GM18505 (cell line): Measurements from ENCODE around the gene ZNF783.

Source experiments
- ATAC-seq: cut with Tn5 transposase; IDR thresholded peaks from one replicate; pipeline ENCODE4 v1.9.1; 2021; ENCODE audit not compliant: unreplicated experiment
- POLR2A ChIP-seq: IDR thresholded peaks from 4 replicates; pipeline ENCODE4 v1.6.1; 2011; ENCODE audit warnings: borderline replicate concordance; ENCODE audit not compliant: insufficient read depth, insufficient read length; ENCODE audit errors: extremely low read depth

Gene ZNF783

DNA sequence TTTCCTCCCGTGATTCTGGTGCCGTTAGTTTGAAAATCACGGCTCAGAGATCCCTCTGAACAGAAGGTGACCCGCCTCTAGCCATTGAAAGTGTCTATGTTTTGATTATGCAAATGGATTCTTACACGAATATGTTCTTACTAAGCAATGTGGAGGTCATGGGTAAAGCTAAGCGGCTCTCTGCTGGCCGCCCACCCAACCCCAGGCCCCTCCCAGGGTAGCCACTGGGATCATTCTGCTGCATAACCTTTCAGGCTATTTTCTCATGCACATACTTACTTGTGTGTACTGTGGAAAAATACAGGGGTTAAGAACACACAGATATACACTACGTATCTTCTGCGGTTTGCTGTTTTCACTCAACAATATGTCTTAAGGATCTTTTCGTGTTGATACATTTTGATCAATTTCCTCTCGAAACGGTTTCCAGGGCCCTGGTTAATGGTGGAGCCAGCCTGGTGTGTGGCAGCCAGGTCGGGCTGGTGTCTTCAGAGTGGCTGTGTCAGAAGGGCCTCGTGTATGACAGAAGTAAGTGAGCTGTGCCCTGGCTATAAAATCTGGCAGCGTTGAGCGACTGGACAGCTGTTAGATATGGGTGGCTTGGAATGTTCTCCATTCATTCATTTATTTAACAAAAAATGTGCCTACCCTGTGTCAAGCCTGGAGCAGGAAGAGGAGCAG lies 29.9 kb downstream of the ZNF783 start:
- TF ChIP-seq POLR2A = no peak
- ATAC-seq = no peak

DNA sequence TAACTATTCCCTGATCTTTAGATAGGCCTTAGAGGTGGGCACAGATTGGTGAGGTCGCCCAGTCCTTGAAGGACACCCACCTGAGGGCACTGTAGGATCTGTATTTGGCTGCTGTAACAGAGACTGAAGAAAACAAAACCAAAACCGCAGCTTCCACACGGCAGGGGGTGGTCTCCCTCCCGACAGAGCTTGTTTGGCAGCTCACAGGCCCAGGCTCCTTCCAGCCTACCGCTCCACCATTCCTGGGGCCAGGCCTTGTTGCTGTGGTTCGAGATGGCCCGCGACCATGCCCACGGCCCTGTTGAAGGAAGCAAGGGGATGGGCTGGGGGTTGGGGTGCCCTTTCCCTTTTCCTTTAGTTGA lies 30.4 kb downstream of the ZNF783 start:
- ATAC-seq = no peak
- no peak for TF ChIP-seq POLR2A

DNA sequence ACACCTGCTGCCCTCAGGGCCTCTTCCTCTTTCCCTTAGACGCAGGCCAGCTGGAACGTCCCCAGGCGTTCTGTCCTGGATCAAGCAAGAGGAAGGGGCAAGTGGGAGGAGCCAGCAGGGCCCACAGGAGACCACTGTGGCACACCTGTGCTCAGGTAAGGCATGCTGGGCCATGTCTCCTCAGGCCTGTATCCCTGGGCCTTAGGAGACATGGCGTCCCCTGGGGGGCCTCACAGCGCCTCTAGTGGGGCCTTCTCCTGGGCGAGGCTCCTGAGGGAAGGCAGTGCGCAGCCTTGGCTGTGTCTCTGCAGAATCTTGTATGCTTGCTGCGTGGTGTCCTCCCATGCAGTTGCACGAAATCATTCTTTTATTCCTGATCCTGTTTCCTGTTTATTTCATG lies 31.3 kb downstream of the ZNF783 start:
- ATAC-seq = no peak
- TF ChIP-seq POLR2A = no peak

DNA sequence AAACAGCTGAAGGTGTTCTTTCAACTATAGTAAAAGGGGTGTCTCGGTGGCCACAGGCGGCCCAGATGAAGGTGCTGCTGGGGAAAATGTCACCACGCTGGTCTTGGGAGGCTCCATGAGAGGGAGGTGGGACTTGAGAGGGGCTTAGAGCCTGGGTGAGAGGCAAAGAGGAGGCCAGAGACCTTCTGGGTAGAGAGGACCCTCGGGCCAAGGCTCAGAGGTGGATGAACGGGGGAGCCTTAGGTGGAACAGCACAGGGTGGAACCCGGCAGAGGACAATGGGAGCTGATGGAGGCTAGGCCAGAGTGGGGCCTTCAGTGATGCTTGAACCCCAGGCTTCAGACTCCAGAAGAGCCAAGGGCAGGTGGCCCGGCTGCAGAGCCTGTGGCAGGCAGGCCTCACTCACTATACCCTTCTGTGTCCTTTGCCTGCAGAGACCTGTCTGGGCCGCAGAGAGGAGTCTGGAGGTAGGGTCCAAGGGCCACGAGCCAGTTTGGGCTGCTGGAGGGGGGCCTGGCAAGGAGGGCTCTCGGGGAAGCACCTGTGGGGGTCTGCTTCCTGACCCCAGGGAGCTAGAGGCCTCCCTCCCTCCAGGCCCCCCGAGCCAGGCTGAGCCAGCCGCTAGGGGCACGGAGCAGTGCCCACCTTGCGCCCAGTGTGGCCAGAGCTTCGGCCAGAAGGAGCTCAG lies 32.1 kb downstream of the ZNF783 start:
- TF ChIP-seq POLR2A = no peak
- ATAC-seq = no peak

DNA sequence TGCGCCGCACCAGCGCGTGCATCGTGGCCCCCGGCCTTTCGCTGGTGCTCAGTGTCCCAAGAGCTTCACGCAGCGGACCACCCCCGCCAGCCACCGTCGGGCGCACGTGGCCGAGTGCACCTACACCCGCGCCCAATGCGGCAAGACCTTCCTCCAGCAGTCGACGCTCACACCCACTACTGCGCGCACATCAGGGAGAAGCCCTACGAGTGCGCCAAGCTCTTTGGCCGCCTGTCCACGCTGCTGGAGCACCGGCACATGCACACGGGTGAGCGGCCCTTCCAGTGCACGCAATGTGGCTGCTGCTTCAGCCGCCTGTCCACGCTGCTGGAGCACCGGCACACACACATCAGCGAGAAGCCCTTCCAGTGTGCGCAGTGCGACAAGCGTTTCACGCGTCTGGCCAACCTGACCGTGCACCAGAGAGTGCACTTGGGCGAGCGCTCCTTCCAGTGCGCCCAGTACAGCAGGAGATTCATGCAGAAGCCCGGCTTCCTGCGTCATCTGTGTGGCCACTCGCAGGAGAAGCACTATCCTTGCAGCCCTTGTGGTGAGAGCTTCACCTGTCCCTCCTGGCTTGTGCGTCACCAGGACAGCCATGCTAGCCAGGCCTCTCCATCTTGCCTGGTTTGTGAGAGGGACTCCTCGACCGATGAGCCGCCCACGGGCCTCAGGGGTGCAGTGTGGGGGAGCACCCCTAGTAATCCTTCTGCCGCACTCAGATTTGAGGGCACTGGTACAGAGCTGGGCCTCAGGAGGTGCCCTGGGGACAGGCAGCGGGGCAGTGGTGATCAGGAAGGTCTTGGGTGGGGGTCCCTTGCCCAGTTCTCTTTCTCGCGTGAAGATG lies 32.9 kb downstream of the ZNF783 start:
- no peak for ATAC-seq
- no peak for TF ChIP-seq POLR2A

DNA sequence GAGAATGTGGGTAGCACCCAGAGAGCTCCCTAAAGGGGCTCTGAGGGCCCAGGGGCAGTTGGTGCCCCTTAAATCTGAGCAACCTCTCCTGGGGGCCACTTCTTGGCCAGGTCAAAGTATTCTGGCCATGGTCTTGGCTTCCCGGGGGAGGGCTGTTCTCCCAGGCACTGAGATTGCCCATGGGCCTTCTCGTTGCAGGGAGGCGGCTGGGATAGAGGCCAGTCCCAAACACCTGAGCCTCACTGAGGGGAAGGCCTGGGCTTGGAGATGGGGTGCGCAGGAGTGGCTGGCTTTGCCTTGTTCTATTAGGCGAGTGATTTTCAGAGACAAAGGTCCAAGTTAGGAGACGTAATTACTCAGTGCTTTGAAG lies 33.5 kb downstream of the ZNF783 start:
- no peak for TF ChIP-seq POLR2A
- no peak for ATAC-seq

DNA sequence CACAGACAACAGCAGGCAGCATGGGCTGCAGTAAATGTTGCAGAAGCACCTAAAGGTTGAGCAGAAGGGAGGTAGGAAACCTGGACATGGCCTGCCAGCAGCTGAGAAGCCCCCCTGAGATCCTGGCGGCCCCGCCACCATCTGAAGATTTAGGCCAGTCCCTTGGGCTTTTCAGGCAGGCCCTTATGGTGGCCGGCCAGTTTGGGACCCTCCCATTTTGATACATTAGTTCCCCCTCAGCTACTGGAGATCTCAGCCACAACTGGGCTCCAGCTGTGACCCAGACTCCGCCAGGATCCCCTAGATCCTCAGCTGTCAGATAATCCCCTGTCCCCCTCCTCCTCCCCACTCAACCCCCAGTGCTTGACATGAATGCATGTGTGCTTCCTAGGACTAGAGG lies 34.4 kb downstream of the ZNF783 start:
- no peak for TF ChIP-seq POLR2A
- ATAC-seq = no peak

DNA sequence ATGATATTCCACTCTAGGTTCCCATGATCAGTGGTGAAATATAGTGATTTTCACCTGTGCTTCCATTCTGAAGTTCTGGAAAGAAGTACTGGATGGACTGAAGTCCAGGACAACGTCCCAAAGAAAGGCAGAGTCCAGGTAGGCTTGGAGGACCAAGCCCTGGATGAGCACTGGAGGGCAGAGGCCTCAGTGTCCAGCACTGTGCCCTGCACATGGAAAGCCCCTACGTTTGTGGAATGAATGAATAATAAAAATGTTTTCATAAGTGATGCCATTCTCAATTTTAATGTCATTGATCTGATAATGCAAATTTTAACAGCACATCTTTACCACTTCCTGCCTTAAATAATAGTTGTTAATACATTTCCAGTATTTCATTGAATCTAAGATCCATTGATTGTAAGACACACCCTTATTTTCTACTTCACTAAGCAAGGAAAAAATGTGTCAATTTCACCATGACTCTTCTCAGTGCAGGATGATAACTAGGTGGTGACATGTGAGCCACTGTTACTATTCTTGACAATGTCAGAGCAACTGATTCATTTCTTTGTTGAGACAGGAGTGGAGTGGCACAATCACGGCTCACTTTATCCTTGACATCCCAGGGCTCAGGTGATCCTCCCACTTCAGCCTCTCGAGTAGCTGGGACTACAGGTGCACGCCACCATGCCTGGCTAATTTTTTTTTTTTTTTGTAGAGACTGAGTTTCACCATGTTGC lies 35.2 kb downstream of the ZNF783 start:
- no peak for ATAC-seq
- no peak for TF ChIP-seq POLR2A

DNA sequence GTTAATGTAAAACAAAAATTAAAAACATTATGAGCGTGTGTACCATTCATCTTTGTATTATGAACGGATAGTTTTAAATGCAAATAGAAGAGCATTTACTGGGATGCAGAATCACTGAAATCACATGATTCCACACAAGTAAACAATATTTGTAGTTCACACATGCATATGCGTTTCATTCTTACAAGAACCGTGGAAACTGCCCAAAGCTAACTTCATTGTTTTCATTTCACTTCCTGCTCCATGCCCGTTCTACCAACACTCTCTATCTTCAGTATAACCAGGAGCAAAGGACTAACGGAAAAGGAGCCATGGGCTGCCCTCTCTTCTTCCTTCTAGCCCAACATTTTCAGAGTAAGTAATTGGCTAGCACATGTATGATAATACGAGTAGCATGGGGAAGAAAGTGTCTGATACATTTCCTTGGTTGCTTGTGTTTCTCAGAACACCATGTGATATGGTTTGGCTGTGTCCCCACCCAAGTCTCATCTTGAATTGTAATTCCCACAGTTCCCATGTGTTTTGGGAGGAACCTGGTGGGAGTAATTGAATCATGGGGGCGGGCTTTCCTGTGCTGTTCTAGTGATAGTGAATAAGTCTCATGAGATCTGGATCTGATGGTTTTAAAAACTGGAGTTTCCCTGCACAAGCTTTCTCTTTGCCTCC lies 38.8 kb downstream of the ZNF783 start:
- TF ChIP-seq POLR2A = no peak
- no peak for ATAC-seq

DNA sequence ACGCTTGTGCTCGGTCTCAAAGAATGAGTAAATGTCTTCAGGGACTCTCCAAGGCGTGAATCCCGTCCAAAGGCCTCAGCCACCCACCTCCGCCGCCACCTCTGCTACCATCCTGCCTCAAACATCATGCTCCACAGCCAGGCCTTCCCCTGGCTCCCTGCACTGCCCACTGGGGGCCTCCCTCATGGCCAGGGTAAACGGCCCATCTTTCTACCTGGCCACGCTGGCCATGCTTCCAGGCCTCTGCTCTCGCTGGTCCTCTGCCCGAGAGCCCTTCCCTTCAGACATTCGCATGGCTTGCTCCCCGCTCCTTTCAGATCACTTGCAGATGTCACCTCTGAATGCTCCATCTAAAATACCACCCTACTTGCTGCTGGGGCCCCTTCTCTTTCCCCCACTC lies 40.2 kb downstream of the ZNF783 start:
- no peak for ATAC-seq
- TF ChIP-seq POLR2A = no peak

DNA sequence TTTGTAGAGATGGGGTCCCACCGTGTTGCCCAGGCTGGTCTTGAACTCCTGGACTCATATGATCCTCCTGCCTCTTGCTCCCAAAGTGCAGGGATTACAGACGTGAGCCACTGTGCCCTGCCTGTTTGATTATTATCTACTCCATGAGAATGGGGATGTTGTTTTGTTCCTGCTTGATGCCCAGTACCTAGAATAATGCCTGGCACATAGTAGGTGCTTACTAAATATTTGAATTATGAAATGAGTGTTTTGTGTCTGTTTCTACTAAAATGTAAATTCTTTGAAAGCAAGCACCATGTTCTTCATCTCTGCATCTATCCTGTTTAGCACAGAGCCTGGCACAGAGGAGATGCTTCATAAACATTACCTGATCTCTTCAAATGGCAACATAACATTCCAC lies 40.9 kb downstream of the ZNF783 start:
- ATAC-seq = no peak
- TF ChIP-seq POLR2A = no peak

DNA sequence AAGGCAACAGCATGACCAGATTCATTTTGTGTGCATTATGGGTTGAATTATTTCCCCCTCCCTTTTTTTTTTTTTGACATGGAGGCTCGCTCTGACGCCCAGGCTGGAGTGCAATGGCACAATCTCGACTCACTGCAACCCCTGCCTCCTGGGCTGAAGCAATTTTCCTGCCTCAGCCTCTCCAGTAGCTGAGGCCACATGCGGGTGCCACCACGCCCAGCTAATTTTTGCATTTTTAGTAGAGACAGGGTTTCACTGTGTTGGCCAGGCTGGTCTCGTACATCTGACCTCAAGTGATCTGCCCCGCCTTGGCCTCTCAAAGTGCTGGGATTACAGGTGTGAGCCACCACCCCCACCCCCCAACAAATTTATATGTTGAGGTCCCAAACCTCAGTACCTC lies 42.0 kb downstream of the ZNF783 start:
- TF ChIP-seq POLR2A = no peak
- ATAC-seq = no peak

DNA sequence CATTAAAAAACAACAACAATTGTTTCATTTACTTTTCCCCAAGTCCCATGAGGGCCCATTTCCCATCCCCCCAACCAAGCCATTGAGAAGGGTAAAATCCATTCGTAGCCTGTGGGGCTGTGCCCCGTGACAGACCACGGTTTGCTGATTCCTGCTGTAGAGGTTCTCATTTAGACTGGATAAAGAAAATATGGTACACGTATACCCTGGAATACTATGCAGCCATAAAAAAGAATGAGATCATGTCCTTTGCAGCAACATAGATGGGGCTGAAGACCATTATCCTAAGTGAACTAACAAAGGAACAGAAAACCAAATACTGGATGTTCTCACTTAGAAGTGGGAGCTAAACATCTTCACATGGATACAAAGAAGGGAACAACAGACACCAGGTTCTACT lies 44.9 kb downstream of the ZNF783 start:
- no peak for ATAC-seq
- TF ChIP-seq POLR2A = no peak
